B cell (primary cell): ENCODE data around the gene RHOBTB3. TPM values are rescaled to one million over a fixed set of nuclear protein-coding genes. Genes with fewer than 3 reads are reported as not detected.
A peak's percentile ranks its signal among the peaks of the same experiment; 100 is the strongest.

Source experiments
- ATAC-seq: fragments of 200-7000 bp; cut with Tn5 transposase; one replicate; pipeline ENCODE4 v1.10.0; 2021; ENCODE audit warnings: low read depth, mild to moderate bottlenecking, moderate number of reproducible peaks, moderate library complexity
- CTCF ChIA-PET: fragments of 350-600 bp; sonication (Branson Sonifier 250); formaldehyde crosslinking; loops from one replicate; lab custom pipeline; 2021; ENCODE audit warnings: antibody characterized with exemption, inconsistent platforms; lab: Charles Lee
- POLR2A ChIA-PET: fragments of 350-600 bp; sonication (Branson Sonifier 250); formaldehyde crosslinking; loops from one replicate; lab custom pipeline; 2021; ENCODE audit warnings: antibody characterized with exemption; lab: Charles Lee
- DNase-seq: peaks from one replicate; pipeline ENCODE4 v3.0.0; 2013
- H2AFZ ChIP-seq: 2 replicates; pipeline ENCODE4 v1.6.1; 2012; ENCODE audit warnings: mild to moderate bottlenecking, low read depth, low read length; ENCODE audit not compliant: insufficient read depth, poor library complexity, severe bottlenecking
- H3K27ac ChIP-seq, 2 donors: 1 replicate in 1 of 2; 2 replicates in 1 of 2; pipeline ENCODE4 v1.5.1; 2012 to 2013; ENCODE audit warnings: low read length in 2 of 2, mild to moderate bottlenecking in 2 of 2, moderate library complexity in 1 of 2
- H3K27me3 ChIP-seq, 4 experiments: fragments of 200-600 bp in 1 of 4; sonication (generic) in 1 of 4; replicated peaks in 1 of 4; 1 replicate in 2 of 4; 2 replicates in 2 of 4; pipeline versions ENCODE4 v1.6.1 to v1.7.0; 2013 to 2016; ENCODE audit warnings: low read length in 3 of 4, mild to moderate bottlenecking in 2 of 4, mixed read lengths in 1 of 4, moderate library complexity in 1 of 4; ENCODE audit not compliant: insufficient read depth in 4 of 4, control insufficient read depth in 3 of 4; ENCODE audit errors: control extremely low read depth in 1 of 4
- H3K36me3 ChIP-seq, 2 experiments: replicated peaks in 1 of 2; 1 replicate in 1 of 2; 2 replicates in 1 of 2; pipeline versions ENCODE4 v1.6.1 to v1.7.1; 2013; ENCODE audit warnings: low read length in 1 of 2; ENCODE audit not compliant: insufficient read depth in 2 of 2, control insufficient read depth in 1 of 2; ENCODE audit errors: control extremely low read depth in 1 of 2, extremely low read depth in 1 of 2
- H3K4me1 ChIP-seq, 2 donors: fragments of 200-600 bp in 1 of 2; sonication (generic) in 1 of 2; 1 replicate in 1 of 2; 2 replicates in 1 of 2; pipeline versions ENCODE4 v1.5.1 to v1.6.1; 2013 to 2017; ENCODE audit warnings: low read length in 2 of 2; ENCODE audit not compliant: control insufficient read depth in 2 of 2, insufficient read depth in 2 of 2
- H3K4me2 ChIP-seq: replicated peaks from 2 replicates; pipeline ENCODE3; 2012; ENCODE audit warnings: mild to moderate bottlenecking, low read depth, low read length; ENCODE audit not compliant: poor library complexity, severe bottlenecking
- H3K4me3 ChIP-seq, 5 experiments: fragments of 200-600 bp in 1 of 5; sonication (generic) in 1 of 5; 1 replicate in 3 of 5; 2 replicates in 2 of 5; pipeline versions ENCODE4 v1.5.1 to v1.7.0; 2011 to 2016; ENCODE audit warnings: low read length in 4 of 5, mild to moderate bottlenecking in 4 of 5, low read depth in 2 of 5, control low read depth in 1 of 5, moderate library complexity in 1 of 5; ENCODE audit not compliant: insufficient read depth in 1 of 5; ENCODE audit errors: control extremely low read depth in 1 of 5, extremely low read depth in 1 of 5
- H3K79me2 ChIP-seq: fragments of 200-600 bp; sonication (generic); one replicate; pipeline ENCODE4 v1.6.0; 2016; ENCODE audit warnings: low read length; ENCODE audit not compliant: control insufficient read depth, insufficient read depth
- H3K9ac ChIP-seq: fragments of 200-600 bp; sonication (generic); 2 replicates; pipeline ENCODE4 v1.6.1; 2017; ENCODE audit warnings: mild to moderate bottlenecking, low read length, moderate library complexity
- H3K9me3 ChIP-seq, 3 donors: one replicate each; pipeline versions ENCODE4 v1.6.1 to v1.7.1; 2013; ENCODE audit warnings: low read length in 2 of 3; ENCODE audit not compliant: control insufficient read depth in 2 of 3, insufficient read depth in 1 of 3; ENCODE audit errors: control extremely low read depth in 1 of 3
- H4K20me1 ChIP-seq: 2 replicates; pipeline ENCODE4 v1.6.0; 2012; ENCODE audit warnings: mild to moderate bottlenecking, low read length; ENCODE audit not compliant: insufficient read depth, control insufficient read depth, poor library complexity, severe bottlenecking
- H3K27ac Mint-ChIP-seq: one replicate; pipeline ENCODE4 v1.8.0; 2021; ENCODE audit warnings: mixed read lengths
- H3K27me3 Mint-ChIP-seq: one replicate; pipeline ENCODE4 v1.8.0; 2021; ENCODE audit warnings: mixed read lengths
- H3K4me1 Mint-ChIP-seq: one replicate; pipeline ENCODE4 v1.8.0; 2021; ENCODE audit warnings: mixed read lengths
- H3K4me3 Mint-ChIP-seq: one replicate; pipeline ENCODE4 v1.8.0; 2021; ENCODE audit warnings: mixed read lengths
- H3K9me3 Mint-ChIP-seq: one replicate; pipeline ENCODE4 v1.8.0; 2022; ENCODE audit warnings: mixed read lengths; ENCODE audit not compliant: insufficient read depth
- EZH2 ChIP-seq: IDR thresholded peaks from 2 replicates; pipeline ENCODE4 v1.6.1; 2012; ENCODE audit warnings: borderline replicate concordance, low read depth, mild to moderate bottlenecking, moderate library complexity, low read length; ENCODE audit not compliant: insufficient read depth, poor library complexity, severe bottlenecking
- WGBS: methylation state at CpG from one replicate; pipeline ENCODE4 v1.1.5; 2013; ENCODE audit warnings: missing lambda C conversion rate; ENCODE audit not compliant: insufficient coverage; 5-methylcytosine and 5-hydroxymethylcytosine counted together
- intact Hi-C: fragments of 100-400 bp; cut with micrococcal nuclease; formaldehyde crosslinking; loops from one replicate; pipeline ENCODE4 v1.10.0; 2022
- polyA plus RNA-seq: library from polyadenylated mRNA; depleted of rRNA; stranded (reverse); fragments of >200 nt; gene quantifications from 2 replicates; pipeline ENCODE4 v1.2.3, GENCODE V29; 2012
- total RNA-seq, 2 donors: library from RNA; stranded (reverse); fragments of 120-200 nt in 1 of 2; gene quantifications; 1 replicate in 1 of 2; 2 replicates in 1 of 2; pipeline versions ENCODE4 v1.2.3 to v1.2.4, GENCODE V29; 2013 to 2022
- TF ChIP-seq, protein P1 (sequence below): fragments of 200-600 bp; IDR thresholded peaks from one replicate; pipeline ENCODE4 v1.8.0; 2022; ENCODE audit warnings: antibody characterized with exemption, mild to moderate bottlenecking

Gene RHOBTB3
- total and polyA plus RNA-seq, 2 donors (not counting 1 experiment from before 2014, with no cell fraction given) = 1.7 to 5.0 TPM

DNA sequence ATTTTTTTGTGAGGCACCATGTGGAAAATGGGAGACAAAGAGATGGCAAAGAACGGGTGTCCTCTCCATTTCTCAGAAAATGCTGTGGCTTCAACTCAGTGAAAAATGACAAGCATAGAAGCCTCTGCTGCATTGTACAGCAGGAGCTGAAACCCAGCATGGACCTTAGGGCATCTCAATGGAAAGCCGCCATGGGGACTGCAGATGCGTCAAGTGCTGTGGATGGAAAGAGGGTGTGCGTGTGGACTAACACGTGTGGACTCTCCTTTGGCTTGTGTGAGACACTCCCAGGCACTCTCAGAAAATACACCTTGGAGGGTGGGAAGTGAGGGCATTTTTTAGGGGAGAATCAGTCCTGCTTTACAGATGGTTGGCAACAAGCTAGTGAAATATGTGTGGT lies 93.6 kb downstream of the RHOBTB3 start:
- no peaks in the 10 kb centered on the region for H3K36me3 ChIP-seq
- H3K4me3 Mint-ChIP-seq = no peak overlapping the region
- 89% methylated on average over 3 of the region's 5 CpGs for WGBS
- TF ChIP-seq, protein P1, sequence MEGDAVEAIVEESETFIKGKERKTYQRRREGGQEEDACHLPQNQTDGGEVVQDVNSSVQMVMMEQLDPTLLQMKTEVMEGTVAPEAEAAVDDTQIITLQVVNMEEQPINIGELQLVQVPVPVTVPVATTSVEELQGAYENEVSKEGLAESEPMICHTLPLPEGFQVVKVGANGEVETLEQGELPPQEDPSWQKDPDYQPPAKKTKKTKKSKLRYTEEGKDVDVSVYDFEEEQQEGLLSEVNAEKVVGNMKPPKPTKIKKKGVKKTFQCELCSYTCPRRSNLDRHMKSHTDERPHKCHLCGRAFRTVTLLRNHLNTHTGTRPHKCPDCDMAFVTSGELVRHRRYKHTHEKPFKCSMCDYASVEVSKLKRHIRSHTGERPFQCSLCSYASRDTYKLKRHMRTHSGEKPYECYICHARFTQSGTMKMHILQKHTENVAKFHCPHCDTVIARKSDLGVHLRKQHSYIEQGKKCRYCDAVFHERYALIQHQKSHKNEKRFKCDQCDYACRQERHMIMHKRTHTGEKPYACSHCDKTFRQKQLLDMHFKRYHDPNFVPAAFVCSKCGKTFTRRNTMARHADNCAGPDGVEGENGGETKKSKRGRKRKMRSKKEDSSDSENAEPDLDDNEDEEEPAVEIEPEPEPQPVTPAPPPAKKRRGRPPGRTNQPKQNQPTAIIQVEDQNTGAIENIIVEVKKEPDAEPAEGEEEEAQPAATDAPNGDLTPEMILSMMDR = no peak
- no peak for TF ChIP-seq EZH2
- H3K4me1 ChIP-seq = peaks cover 34 to 39% of the 10 kb centered on the region in 2 donors
- ATAC-seq = no peak
- H4K20me1 ChIP-seq = no peaks in the 10 kb centered on the region
- no peak overlapping the region for H3K9ac ChIP-seq
- peak overlapping the region; percentile 75 for H2AFZ ChIP-seq
- H3K27me3 ChIP-seq = no peaks in the 10 kb centered on the region
- H3K4me1 Mint-ChIP-seq = peaks cover 51% of the 10 kb centered on the region
- no peaks in the 10 kb centered on the region for H3K9me3 Mint-ChIP-seq
- H3K27me3 Mint-ChIP-seq = no peaks in the 10 kb centered on the region
- ChIA-PET CTCF (interaction anchor here (7.2 to 11.9 kb wide), 3 partner anchors 16 to 43 kb away, joined by 65 to 181 read pairs (median 68); no protein-coding TSS in a partner anchor), POLR2A (interaction anchor here (0.6 to 1.9 kb wide), 3 partner anchors 10 to 25 kb away, joined by 3 to 12 read pairs (median 3); no protein-coding TSS in a partner anchor)
- no peak overlapping the region for H3K4me3 ChIP-seq
- intact Hi-C loops = loop anchor here (5.0 kb wide), 1 partner anchor 138 kb away; the partner anchor contains the start of gene ELL2
- peaks cover 21% of the 10 kb centered on the region for H3K79me2 ChIP-seq
- peak overlapping the region; percentile 67 to 90 for H3K27ac ChIP-seq
- H3K4me2 ChIP-seq = peak overlapping the region; percentile 80
- H3K9me3 ChIP-seq = no peaks in the 10 kb centered on the region
- no peak for DNase-seq
- H3K27ac Mint-ChIP-seq = peak overlapping the region; percentile 73

DNA sequence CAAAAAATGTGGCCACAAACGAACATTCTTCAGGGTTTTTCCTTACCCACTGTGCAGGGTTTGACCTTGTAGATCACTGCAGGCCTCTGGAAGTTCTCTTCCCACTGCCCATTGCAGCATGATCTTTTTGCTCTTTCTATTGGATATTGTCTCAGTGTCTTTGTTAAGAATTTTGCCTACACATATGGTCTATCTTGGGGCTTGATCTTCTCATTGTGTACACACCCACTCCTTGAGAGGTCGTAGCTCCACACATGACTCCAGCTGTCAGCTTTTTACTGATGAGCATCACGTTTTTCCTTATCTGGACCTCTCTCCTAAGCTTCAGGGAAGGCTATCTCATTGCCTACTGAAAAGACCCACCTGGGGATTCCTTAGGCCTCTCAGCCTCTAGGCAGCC lies 94.4 kb downstream of the RHOBTB3 start:
- ChIA-PET POLR2A (interaction anchor here (0.6 to 1.9 kb wide), 2 partner anchors 9 to 21 kb away, joined by 3 to 12 read pairs; no protein-coding TSS in a partner anchor), CTCF (interaction anchor here (7.2 to 11.9 kb wide), 2 partner anchors 17 to 44 kb away, joined by 65 to 181 read pairs; no protein-coding TSS in a partner anchor)
- TF ChIP-seq, protein P1 = no peak
- TF ChIP-seq EZH2 = no peak
- Histone ChIP-seq H3K79me2 (peaks cover 13% of the 10 kb centered on the region), H2AFZ (no peak overlapping the region), H4K20me1 (no peaks in the 10 kb centered on the region), H3K4me2 (no peak overlapping the region), H3K9ac (no peak overlapping the region), H3K27me3 (no peaks in the 10 kb centered on the region), H3K4me3 (no peak overlapping the region), H3K9me3 (no peaks in the 10 kb centered on the region), H3K27ac (no peak overlapping the region), H3K4me1 (peaks cover 27 to 31% of the 10 kb centered on the region in 2 donors), H3K36me3 (no peaks in the 10 kb centered on the region)
- intact Hi-C loops = no loop called here
- ATAC-seq (no peak), DNase-seq (no peak)
- Mint-ChIP-seq H3K4me1 (peaks cover 44% of the 10 kb centered on the region), H3K27ac (peak overlapping the region; percentile 76), H3K27me3 (no peaks in the 10 kb centered on the region), H3K9me3 (no peaks in the 10 kb centered on the region), H3K4me3 (no peak overlapping the region)
- 90% methylated on average over 3 of the region's 3 CpGs for WGBS
